Gastroesophageal sphincter (tissue), 3 donors: ENCODE results near the gene CYP1A2.

ENCODE experiments used
- CTCF ChIP-seq, 4 experiments: fragments of 200-600 bp in 2 of 4; fragments of 450-650 bp in 2 of 4; sonication (generic) in 1 of 4; IDR thresholded peaks; one replicate each; pipeline ENCODE4 v1.5.1; 2017 to 2019; ENCODE audit warnings: antibody characterized with exemption in 4 of 4, mild to moderate bottlenecking in 2 of 4, moderate library complexity in 2 of 4
- POLR2A ChIP-seq, 2 donors: fragments of 450-650 bp; IDR thresholded peaks; one replicate each; pipeline ENCODE4 v1.6.1; 2017; ENCODE audit warnings: antibody characterized with exemption in 2 of 2, mild to moderate bottlenecking in 2 of 2, moderate library complexity in 1 of 2
- POLR2AphosphoS5 ChIP-seq: sonication (generic); formaldehyde crosslinking; IDR thresholded peaks from one replicate; pipeline ENCODE4 v1.6.1; 2017; ENCODE audit warnings: antibody characterized with exemption

- no peak for TF ChIP-seq CTCF (IDR thresholded peaks at IDR 0.05)
- TF ChIP-seq POLR2AphosphoS5: no peak
- no peak for TF ChIP-seq POLR2A (IDR thresholded peaks at IDR 0.05)
These were observed 54.3 kb downstream of the CYP1A2 start for GRCh38 chr15:74802862-74803447.
